HG02840 (cell line): ENCODE results near the gene DCAF5.

Experiments used
- ATAC-seq: cut with Tn5 transposase; IDR thresholded peaks from one replicate; pipeline ENCODE4 v1.9.1; 2021; ENCODE audit warnings: mild to moderate bottlenecking, moderate library complexity, moderate number of reproducible peaks; ENCODE audit not compliant: unreplicated experiment, low FRiP score

The DCAF5 gene

GRCh38 chr14:69142101-69142500, 10.8 kb downstream of the DCAF5 start:
- no peak for ATAC-seq

GRCh38 chr14:69141550-69141949, 11.4 kb downstream of the DCAF5 start:
- ATAC-seq: no peak

GRCh38 chr14:69139743-69140142, 13.2 kb downstream of the DCAF5 start:
- ATAC-seq: no peak

GRCh38 chr14:69137843-69138535, 14.9 kb downstream of the DCAF5 start:
- ATAC-seq: no peak

- no peak for ATAC-seq
These were observed 15.5 kb downstream of the DCAF5 start for GRCh38 chr14:69137416-69137815.

- no peak for ATAC-seq
These were observed 17.8 kb downstream of the DCAF5 start for GRCh38 chr14:69135133-69135532.

GRCh38 chr14:69133206-69134125, 19.5 kb downstream of the DCAF5 start:
- no peak for ATAC-seq

GRCh38 chr14:69132513-69133181, 20.3 kb downstream of the DCAF5 start:
- ATAC-seq: no peak

- no peak for ATAC-seq
These were observed 21.7 kb downstream of the DCAF5 start for GRCh38 chr14:69131176-69131575.

GRCh38 chr14:69129264-69129880, 23.5 kb downstream of the DCAF5 start:
- ATAC-seq: no peak

- no peak for ATAC-seq
These were observed 34.6 kb downstream of the DCAF5 start for GRCh38 chr14:69118305-69118704.

GRCh38 chr14:69117020-69117767, 35.7 kb downstream of the DCAF5 start:
- no peak for ATAC-seq

GRCh38 chr14:69115407-69116185, 37.3 kb downstream of the DCAF5 start:
- no peak for ATAC-seq

GRCh38 chr14:69114763-69115162, 38.2 kb downstream of the DCAF5 start:
- ATAC-seq: no peak

- no peak for ATAC-seq
These were observed 44.6 kb downstream of the DCAF5 start for GRCh38 chr14:69108358-69108757.

GRCh38 chr14:69107407-69108003, 45.4 kb downstream of the DCAF5 start:
- no peak for ATAC-seq

GRCh38 chr14:69106451-69106850, 46.5 kb downstream of the DCAF5 start:
- ATAC-seq: no peak

GRCh38 chr14:69105326-69105725, 47.6 kb downstream of the DCAF5 start:
- ATAC-seq: no peak

GRCh38 chr14:69101331-69101826, 51.5 kb downstream of the DCAF5 start:
- ATAC-seq: no peak
